HCT116 (cell line): ENCODE measurements around the gene SUPT5H. TPM values are rescaled to one million over a fixed set of nuclear protein-coding genes. Genes with fewer than 3 reads are reported as not detected.
"Not testable (repeated sequence)": the region's sequence is repeated elsewhere in the genome, so short reads cannot be mapped to it uniquely, and the experiment has no call there.

Source experiments
- ATAC-seq: fragments of 200-7000 bp; cut with Tn5 transposase; 2 replicates; pipeline ENCODE4 v1.9.1; 2020; ENCODE audit warnings: mild to moderate bottlenecking, moderate library complexity
- BruUV-seq: library from RNA; stranded (reverse); fragments of 400-500 nt; replicated peaks from 2 replicates; lab custom pipeline; 2021; lab: Mats Ljungman, UMichigan
- CTCF ChIA-PET: fragments of 300-600 bp; sonication (Branson Sonifier 250); formaldehyde crosslinking; loops from one replicate; lab custom pipeline; 2021; ENCODE audit warnings: antibody characterized with exemption; lab: Charles Lee
- POLR2A ChIA-PET: fragments of 300-600, 350-600 bp; sonication (Branson Sonifier 250); formaldehyde crosslinking; loops from one replicate; lab custom pipeline; 2021; ENCODE audit warnings: antibody characterized with exemption; lab: Charles Lee
- RAD21 ChIA-PET, 2 experiments: fragments of 300-600 bp; sonication (Branson Sonifier 250); formaldehyde crosslinking; loops; one replicate each; lab custom pipeline; 2023; ENCODE audit warnings: low total read pairs in 2 of 2; ENCODE audit not compliant: uncharacterized antibody in 2 of 2, unreplicated experiment in 2 of 2, low non-redundant PET in 1 of 2; lab: Charles Lee
- DNase-seq: peaks from one replicate; pipeline ENCODE4 v3.0.0-alpha.2; 2010; ENCODE audit warnings: low read depth, low spot score
- H2AFZ ChIP-seq: fragments of 200-600 bp; shearing (Covaris generic), sonication (generic); 2 replicates; pipeline ENCODE4 v1.6.1; 2017; ENCODE audit warnings: low read depth, mixed run types, mixed read lengths, antibody characterized with exemption, low read length; ENCODE audit not compliant: poor library complexity, severe bottlenecking
- H3K27ac ChIP-seq: 2 replicates; pipeline ENCODE4 v1.5.1; 2012; ENCODE audit warnings: low read depth, low read length
- H3K27me3 ChIP-seq: fragments of 200-600 bp; sonication (generic); 2 replicates; pipeline ENCODE4 v1.6.1; 2016; ENCODE audit warnings: mixed run types, low read length, mixed read lengths; ENCODE audit not compliant: insufficient read depth
- H3K36me3 ChIP-seq, 2 experiments: fragments of 200-500 bp in 1 of 2; fragments of 200-600 bp in 1 of 2; sonication (Bioruptor generic) in 1 of 2; sonication (generic) in 1 of 2; 2 replicates each; pipeline versions ENCODE4 v1.5.1 to v1.6.1; 2014 to 2016; ENCODE audit warnings: low read length in 2 of 2, inconsistent platforms in 1 of 2, mixed read lengths in 1 of 2, mixed run types in 1 of 2; ENCODE audit not compliant: insufficient read depth in 2 of 2, control insufficient read depth in 1 of 2
- H3K4me1 ChIP-seq, 2 experiments: fragments of 200-600 bp in 1 of 2; sonication (generic) in 1 of 2; 2 replicates each; pipeline versions ENCODE4 v1.5.1 to v1.6.1; 2012 to 2017; ENCODE audit warnings: low read length in 2 of 2, inconsistent platforms in 1 of 2, mild to moderate bottlenecking in 1 of 2, mixed read lengths in 1 of 2, mixed run types in 1 of 2, moderate library complexity in 1 of 2; ENCODE audit not compliant: insufficient read depth in 2 of 2, control insufficient read depth in 1 of 2
- H3K4me2 ChIP-seq: fragments of 200-600 bp; sonication (generic); 2 replicates; pipeline ENCODE4 v1.6.1; 2017; ENCODE audit warnings: mixed run types, low read length, mixed read lengths
- H3K4me3 ChIP-seq, 2 experiments: fragments of 200-600 bp in 1 of 2; sonication (generic) in 1 of 2; replicated peaks in 1 of 2; 2 replicates each; pipeline ENCODE4 v1.5.1; 2011 to 2016; ENCODE audit warnings: low read length in 2 of 2, control low read depth in 1 of 2, low read depth in 1 of 2, mild to moderate bottlenecking in 1 of 2, mixed read lengths in 1 of 2, mixed run types in 1 of 2
- H3K79me2 ChIP-seq: fragments of 200-600 bp; sonication (generic); 2 replicates; pipeline ENCODE4 v1.6.1; 2017; ENCODE audit warnings: mild to moderate bottlenecking, mixed run types, low read length, moderate library complexity, mixed read lengths; ENCODE audit not compliant: insufficient read depth
- H3K9ac ChIP-seq: fragments of 200-600 bp; sonication (generic); 2 replicates; pipeline ENCODE4 v1.6.1; 2016; ENCODE audit warnings: low read length, mixed read lengths
- H3K9me2 ChIP-seq: fragments of 200-600 bp; sonication (generic), shearing (Covaris generic); 2 replicates; pipeline ENCODE4 v1.6.1; 2017; ENCODE audit warnings: mixed run types, mild to moderate bottlenecking, moderate library complexity; ENCODE audit not compliant: insufficient read depth
- H3K9me3 ChIP-seq, 2 experiments: fragments of 200-500 bp in 1 of 2; fragments of 200-600 bp in 1 of 2; sonication (Bioruptor generic) in 1 of 2; sonication (generic) in 1 of 2; 2 replicates each; pipeline ENCODE4 v1.6.1; 2014 to 2017; ENCODE audit warnings: low read length in 2 of 2, mixed read lengths in 2 of 2, inconsistent platforms in 1 of 2, low read depth in 1 of 2, mild to moderate bottlenecking in 1 of 2, mixed run types in 1 of 2, moderate library complexity in 1 of 2; ENCODE audit not compliant: control insufficient read depth in 1 of 2, insufficient read depth in 1 of 2
- H4K20me1 ChIP-seq: fragments of 200-600 bp; sonication (generic), shearing (Covaris generic); 2 replicates; pipeline ENCODE4 v1.6.1; 2017; ENCODE audit warnings: mixed run types, mild to moderate bottlenecking, moderate library complexity; ENCODE audit not compliant: insufficient read depth
- ATF3 ChIP-seq: IDR thresholded peaks from 2 replicates; pipeline ENCODE4 v1.6.1; 2012
- CEBPB ChIP-seq: IDR thresholded peaks from 2 replicates; pipeline ENCODE4 v1.6.1; 2012; ENCODE audit warnings: low read depth
- CTCF ChIP-seq, 3 experiments: fragments of 200-600 bp in 1 of 3; sonication (generic) in 1 of 3; IDR thresholded peaks in 2 of 3; conservative IDR thresholded peaks in 1 of 3; 2 replicates each; pipeline ENCODE4 v1.5.1; 2012 to 2017; ENCODE audit warnings: low read depth in 2 of 3, low read length in 2 of 3, antibody characterized with exemption in 1 of 3, borderline replicate concordance in 1 of 3, control low read depth in 1 of 3, mild to moderate bottlenecking in 1 of 3, mixed read lengths in 1 of 3, mixed run types in 1 of 3, moderate library complexity in 1 of 3; ENCODE audit not compliant: insufficient read depth in 1 of 3
- EGR1 ChIP-seq: IDR thresholded peaks from 2 replicates; pipeline ENCODE4 v1.6.1; 2012; ENCODE audit warnings: low read depth
- ELF1 ChIP-seq: IDR thresholded peaks from 2 replicates; pipeline ENCODE4 v1.6.1; 2012; ENCODE audit warnings: low read depth, borderline replicate concordance
- FOSL1 ChIP-seq: IDR thresholded peaks from 2 replicates; pipeline ENCODE4 v1.6.1; 2012; ENCODE audit warnings: low read depth
- MAX ChIP-seq: IDR thresholded peaks from 2 replicates; pipeline ENCODE4 v1.6.1; 2012
- POLR2A ChIP-seq: IDR thresholded peaks from 2 replicates; pipeline ENCODE4 v1.7.0; 2011; ENCODE audit warnings: borderline replicate concordance; ENCODE audit not compliant: insufficient read depth, insufficient read length; ENCODE audit errors: extremely low read depth
- POLR2AphosphoS5 ChIP-seq: IDR thresholded peaks from 2 replicates; pipeline ENCODE4 v1.6.1; 2011; ENCODE audit warnings: mild to moderate bottlenecking, low read depth, low read length, moderate library complexity
- RAD21 ChIP-seq: IDR thresholded peaks from 2 replicates; pipeline ENCODE4 v1.6.1; 2012; ENCODE audit warnings: low read depth, mild to moderate bottlenecking
- SRF ChIP-seq: IDR thresholded peaks from 2 replicates; pipeline ENCODE4 v1.6.1; 2012; ENCODE audit warnings: low read depth
- TCF7L2 ChIP-seq: IDR thresholded peaks from 2 replicates; pipeline ENCODE4 v1.7.0; 2011; ENCODE audit warnings: borderline replicate concordance, inconsistent platforms; ENCODE audit not compliant: insufficient read depth, insufficient read length; ENCODE audit errors: extremely low read depth
- ZBTB33 ChIP-seq: IDR thresholded peaks from 2 replicates; pipeline ENCODE4 v1.6.1; 2011; ENCODE audit warnings: mild to moderate bottlenecking, low read length, moderate library complexity; ENCODE audit not compliant: insufficient replicate concordance; ENCODE audit errors: extremely low read depth
- ZFX ChIP-seq: fragments of 450-650 bp; IDR thresholded peaks from 2 replicates; pipeline ENCODE4 v1.6.1; 2017
- intact Hi-C: fragments of 100-400 bp; cut with micrococcal nuclease; formaldehyde crosslinking; loops from 2 replicates; pipeline ENCODE4 v1.10.0; 2022
- total RNA-seq: library from RNA; stranded (reverse); gene quantifications from one replicate; pipeline ENCODE4 v1.2.1, GENCODE V29; 2021; ENCODE audit not compliant: unreplicated experiment

Gene SUPT5H
- total RNA-seq, 1 experiment from 2014 or later: 120 TPM

GRCh38 chr19:39479319-39479801 is 34.0 kb downstream of the SUPT5H start:
- H3K27ac ChIP-seq, ATAC-seq, intact Hi-C loops, H3K4me3 ChIP-seq, H3K27me3 ChIP-seq, H3K9me2 ChIP-seq, CTCF ChIA-PET, H3K9ac ChIP-seq, H3K9me3 ChIP-seq, BruUV-seq, DNase-seq, H3K4me2 ChIP-seq, H4K20me1 ChIP-seq, RAD21 ChIA-PET, H2AFZ ChIP-seq: not testable (repeated sequence)
- POLR2A ChIA-PET: interaction anchor here (2.4 kb wide), 1 partner anchor 43 kb away, joined by 7 read pairs; the partner anchor contains the start of gene RPS16
- Histone ChIP-seq H3K36me3 (peaks cover 23 to 26% of the 10 kb centered on the region in 2 experiments; a peak in 3 of 4 replicates), H3K4me1 (peaks cover 6 to 16% of the 10 kb centered on the region in 2 experiments), H3K79me2 (peaks cover 37% of the 10 kb centered on the region)

- CTCF ChIA-PET: no interaction called here
- ATAC-seq (no peak), DNase-seq (no peak)
- Histone ChIP-seq H3K4me3 (peak overlapping the region; percentile 99 to 100), H3K79me2 (peaks cover 41% of the 10 kb centered on the region), H3K9me3 (no peaks in the 10 kb centered on the region), H3K36me3 (peaks cover 20 to 26% of the 10 kb centered on the region in 2 experiments; a peak in 3 of 4 replicates), H3K9ac (peak overlapping the region; percentile 100), H3K27me3 (no peaks in the 10 kb centered on the region), H3K27ac (peak overlapping the region; percentile 87; the same call in 1 of the 2 replicates), H2AFZ (no peak overlapping the region), H3K9me2 (no peaks in the 10 kb centered on the region), H3K4me1 (peaks cover 6 to 16% of the 10 kb centered on the region in 2 experiments), H3K4me2 (peak overlapping the region; percentile 99), H4K20me1 (no peaks in the 10 kb centered on the region)
- RAD21 ChIA-PET: interaction anchor here in 1 of 2 experiments (0.6 kb wide), 1 partner anchor 40 kb away, joined by 4 read pairs; no protein-coding TSS in a partner anchor
- intact Hi-C loops: no loop called here
- POLR2A ChIA-PET: interaction anchor here (0.7 to 1.0 kb wide), 2 partner anchors 35 to 44 kb away, joined by 3 to 7 read pairs; partner anchors contain the start of genes RPS16 and SUPT5H
- BruUV-seq: no TSS peak
- TF ChIP-seq EGR1 (no peak), ATF3 (no peak), RAD21 (no peak), POLR2AphosphoS5 (no peak), CTCF (IDR thresholded peaks at IDR 0.05 in 2 of 3, conservative IDR thresholded peaks at IDR 0.05 in 1 of 3; ENCODE audit: borderline replicate concordance in 1 of 3, insufficient read depth in 1 of 3, low read depth in 2 of 3, low read length in 2 of 3) (no peak), ZBTB33 (no peak), FOSL1 (no peak), TCF7L2 (no peak), SRF (no peak), MAX (no peak), ELF1 (no peak), ZFX (no peak), CEBPB (no peak), POLR2A (no peak)
These were observed 34.5 kb downstream of the SUPT5H start for GRCh38 chr19:39479916-39480315.
